GM19238 (cell line): Measurements from ENCODE around the gene MAST2.
"Not testable (repeated sequence)": the region's sequence is repeated elsewhere in the genome, so short reads cannot be mapped to it uniquely, and the experiment has no call there.

Source experiments
- DNase-seq: peaks from one replicate; pipeline ENCODE4 v3.0.0; 2011; ENCODE audit warnings: low spot score; ENCODE audit not compliant: insufficient read length

Gene MAST2

GRCh38 chr1:45857101-45857700, 53.8 kb downstream of the MAST2 start:
- DNase-seq: no peak

- DNase-seq: not testable (repeated sequence)
These were observed 54.5 kb downstream of the MAST2 start for GRCh38 chr1:45857755-45858492.

DNA sequence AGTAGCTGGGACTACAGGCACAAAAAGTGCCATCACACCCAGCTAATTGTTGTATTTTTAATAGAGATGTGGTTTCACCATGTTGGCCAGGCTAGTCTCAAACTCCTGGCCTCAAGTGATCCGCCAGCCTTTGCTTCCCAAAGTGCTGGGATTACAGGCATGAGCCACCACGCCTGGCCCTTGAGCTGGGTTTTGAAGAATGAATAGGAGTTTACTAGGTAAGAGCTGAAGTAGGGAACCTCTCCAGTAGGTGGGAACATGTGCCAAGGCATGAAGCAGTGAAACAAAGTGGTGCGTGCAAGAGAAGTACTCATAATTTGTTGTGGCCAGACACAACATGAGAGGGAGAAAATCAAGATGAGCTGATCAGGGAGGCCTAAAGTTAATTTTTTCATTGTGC, 55.8 kb downstream of the MAST2 start:
- no peak for DNase-seq

- no peak for DNase-seq
These were observed 58.6 kb downstream of the MAST2 start for GRCh38 chr1:45862008-45862407.

DNA sequence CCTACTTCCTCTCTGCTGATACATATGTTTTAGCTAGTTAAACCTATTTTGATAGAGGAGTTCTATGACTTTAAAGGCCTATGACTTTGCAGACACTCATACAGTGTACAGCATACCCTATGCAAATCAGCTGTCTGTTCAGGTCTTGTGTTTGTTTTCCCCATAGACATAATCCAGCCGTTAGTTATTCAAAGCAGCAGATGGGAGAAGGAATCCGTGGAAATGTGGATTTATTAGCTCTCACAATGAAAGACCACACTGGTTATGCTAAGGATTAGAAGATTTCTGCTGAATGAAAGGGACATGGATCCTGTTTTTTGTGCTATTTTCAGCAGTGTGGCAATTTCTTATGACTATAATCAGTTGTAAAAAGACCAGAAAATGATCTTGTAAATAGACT, 59.8 kb downstream of the MAST2 start:
- no peak for DNase-seq

GRCh38 chr1:45864167-45865106, 61.0 kb downstream of the MAST2 start:
- DNase-seq: no peak

DNA sequence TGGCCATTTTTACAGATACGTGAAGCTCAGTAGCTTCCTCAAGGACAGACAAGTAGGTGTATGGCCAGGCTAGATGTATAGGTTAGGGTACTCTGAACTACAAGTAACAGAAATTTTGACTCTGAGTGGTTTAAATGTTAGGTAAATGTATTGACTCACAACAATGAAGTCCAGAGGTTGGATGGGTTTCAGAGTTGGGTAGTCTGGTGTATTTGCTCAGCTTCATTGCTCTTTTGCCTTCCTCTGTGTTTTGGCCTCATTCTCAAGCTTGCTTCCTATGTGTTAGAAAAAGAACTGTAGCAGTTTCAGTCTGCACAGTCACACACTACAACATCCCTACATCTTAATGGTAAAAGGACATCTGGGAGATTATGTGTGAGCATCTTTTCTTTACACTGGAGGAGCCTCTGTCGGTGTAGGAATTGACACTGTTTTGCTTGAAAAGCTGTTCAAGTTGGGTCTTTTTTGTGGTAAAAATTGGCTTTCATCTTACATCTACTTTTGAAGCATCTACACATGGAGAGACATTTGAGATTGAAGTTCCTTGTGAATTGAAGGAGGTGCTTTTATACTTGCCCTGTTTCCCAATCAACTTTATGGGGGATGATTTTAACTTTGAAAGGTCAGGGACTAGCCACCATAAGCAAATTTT, 64.4 kb downstream of the MAST2 start:
- no peak for DNase-seq

GRCh38 chr1:45868861-45869260, 65.4 kb downstream of the MAST2 start:
- no peak for DNase-seq

GRCh38 chr1:45870500-45870899, 67.1 kb downstream of the MAST2 start:
- DNase-seq: no peak

- DNase-seq: not testable (repeated sequence)
These were observed 68.9 kb downstream of the MAST2 start for GRCh38 chr1:45872173-45872801.

GRCh38 chr1:45876000-45876617, 72.7 kb downstream of the MAST2 start:
- no peak for DNase-seq

- DNase-seq: no peak
These were observed 73.9 kb downstream of the MAST2 start for GRCh38 chr1:45877264-45877663.

GRCh38 chr1:45879885-45880598, 76.6 kb downstream of the MAST2 start:
- DNase-seq: no peak

DNA sequence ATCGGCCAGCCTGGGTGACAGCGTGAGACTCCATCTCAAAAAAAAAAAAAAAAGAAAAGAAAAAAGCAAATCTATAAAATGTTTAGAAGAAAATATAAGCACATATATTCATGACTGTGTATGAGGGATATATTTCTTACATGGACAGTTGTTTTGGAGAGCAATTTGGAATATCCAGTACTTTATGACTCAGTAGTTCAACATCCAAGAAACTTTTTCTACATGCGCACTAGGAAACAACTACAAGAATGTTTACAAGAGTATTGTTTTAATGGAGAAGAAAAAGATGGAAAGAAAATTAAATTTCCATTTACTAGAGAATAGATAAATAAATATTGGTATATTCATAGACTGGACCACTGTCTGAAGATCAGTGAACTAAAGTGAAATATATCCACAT, 77.5 kb downstream of the MAST2 start:
- no peak for DNase-seq

- no peak for DNase-seq
These were observed 80.2 kb downstream of the MAST2 start for GRCh38 chr1:45883658-45884057.

GRCh38 chr1:45884700-45885099, 81.3 kb downstream of the MAST2 start:
- DNase-seq: no peak

DNA sequence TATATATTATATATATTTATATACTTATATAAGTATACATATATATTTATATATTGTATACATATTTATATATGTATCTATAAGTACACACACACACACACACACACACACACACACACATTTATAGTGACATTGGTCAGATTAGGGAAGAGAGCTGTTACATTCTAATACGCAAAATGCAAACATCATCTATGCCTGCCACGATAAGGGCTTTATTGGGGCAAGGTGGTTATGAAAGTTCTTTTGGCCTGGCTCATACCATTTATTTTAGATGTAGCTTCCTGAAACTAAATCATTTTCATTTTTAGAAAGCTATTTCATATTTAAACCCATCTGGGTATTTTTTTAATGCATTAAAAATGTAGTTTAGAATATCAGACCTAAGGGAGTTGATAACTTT, 82.8 kb downstream of the MAST2 start:
- no peak for DNase-seq

- DNase-seq: no peak
These were observed 83.9 kb downstream of the MAST2 start for GRCh38 chr1:45887156-45887842.

DNA sequence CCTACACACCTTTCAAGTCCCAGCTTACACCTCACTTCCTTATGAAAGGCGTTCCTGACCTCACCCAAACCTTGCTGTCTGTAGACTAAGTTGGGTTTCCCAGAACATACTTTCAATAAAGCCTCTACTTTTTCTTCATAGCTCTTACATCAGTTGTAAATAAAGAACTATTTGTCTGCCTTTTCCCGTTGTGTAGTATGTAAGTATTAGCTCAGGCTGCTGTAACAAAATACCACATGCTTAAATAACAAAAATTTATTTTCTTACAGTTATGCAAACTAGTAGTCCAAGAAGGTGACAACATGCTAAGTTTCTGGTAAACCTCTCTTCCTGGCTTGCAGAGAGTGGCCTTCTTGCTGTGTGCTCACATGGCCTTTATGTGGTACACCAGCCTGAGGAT, 86.7 kb downstream of the MAST2 start:
- no peak for DNase-seq
